ENCODE measurements around the gene THRA.

Gene THRA

GRCh38 chr17:40072735-40073346 is 10.1 kb downstream of the THRA start:
- no peak for TF ChIP-seq ZC3H10 (CRISPR knock-in tag; IDR thresholded peaks at IDR 0.05)
- TF ChIP-seq TCF4 (CRISPR knock-in tag; IDR thresholded peaks at IDR 0.05; ENCODE audit: borderline replicate concordance) = no peak
- TF ChIP-seq TOX (CRISPR knock-in tag; IDR thresholded peaks at IDR 0.05; ENCODE audit: borderline replicate concordance) = no peak
- TF ChIP-seq ISL1 (CRISPR knock-in tag; IDR thresholded peaks at IDR 0.05) = no peak
- TF ChIP-seq SNAI2 (CRISPR knock-in tag; IDR thresholded peaks at IDR 0.05) = no peak
- TF ChIP-seq ZNF565 (CRISPR knock-in tag; conservative IDR thresholded peaks at IDR 0.05; ENCODE audit: low read depth) = no peak
- TF ChIP-seq CSRNP3 (CRISPR knock-in tag; IDR thresholded peaks at IDR 0.05) = no peak
- no peak for TF ChIP-seq PATZ1 (CRISPR knock-in tag; IDR thresholded peaks at IDR 0.05; ENCODE audit: borderline replicate concordance)
- no peak for TF ChIP-seq ARNTL (CRISPR knock-in tag; IDR thresholded peaks at IDR 0.05; ENCODE audit: borderline replicate concordance, low read depth)
- no peak for TF ChIP-seq CREB5 (CRISPR knock-in tag; IDR thresholded peaks at IDR 0.05; ENCODE audit: low read depth)
- TF ChIP-seq ZNF8 (CRISPR knock-in tag; IDR thresholded peaks at IDR 0.05) = no peak
- ATAC-seq = peak; percentile 10; the same call in 2 of the 3 replicates

GRCh38 chr17:40073454-40074174 is 10.8 kb downstream of the THRA start:
- TF ChIP-seq ZFP30 (CRISPR knock-in tag; IDR thresholded peaks at IDR 0.05) (no peak), ZC3H10 (CRISPR knock-in tag; IDR thresholded peaks at IDR 0.05) (no peak), CSDC2 (CRISPR knock-in tag; IDR thresholded peaks at IDR 0.05) (no peak), ISL1 (CRISPR knock-in tag; IDR thresholded peaks at IDR 0.05) (no peak), PPARA (CRISPR knock-in tag; IDR thresholded peaks at IDR 0.05; ENCODE audit: borderline replicate concordance) (no peak), SNAI2 (CRISPR knock-in tag; IDR thresholded peaks at IDR 0.05) (no peak), ARNTL (CRISPR knock-in tag; IDR thresholded peaks at IDR 0.05; ENCODE audit: borderline replicate concordance, low read depth) (no peak), ZNF70 (CRISPR knock-in tag; IDR thresholded peaks at IDR 0.05) (no peak), OSR1 (CRISPR knock-in tag; IDR thresholded peaks at IDR 0.05) (no peak), RARB (CRISPR knock-in tag; IDR thresholded peaks at IDR 0.05) (no peak), CREB5 (CRISPR knock-in tag; IDR thresholded peaks at IDR 0.05; ENCODE audit: low read depth) (no peak)
- no peak for ATAC-seq

- no peak for ATAC-seq
Measured at GRCh38 chr17:40074175-40074512, 11.4 kb downstream of the THRA start.

More at GRCh38 chr17:40074175-40074512, 11.4 kb downstream of the THRA start:
- TF ChIP-seq CREB5 (CRISPR knock-in tag; IDR thresholded peaks at IDR 0.05; ENCODE audit: low read depth) (no peak), TCF4 (CRISPR knock-in tag; IDR thresholded peaks at IDR 0.05; ENCODE audit: borderline replicate concordance) (no peak), SNAI2 (CRISPR knock-in tag; IDR thresholded peaks at IDR 0.05) (no peak), ZNF565 (CRISPR knock-in tag; conservative IDR thresholded peaks at IDR 0.05; ENCODE audit: low read depth) (no peak), GLIS3 (CRISPR knock-in tag; IDR thresholded peaks at IDR 0.05) (no peak), ZNF70 (CRISPR knock-in tag; IDR thresholded peaks at IDR 0.05) (no peak), TSHZ2 (CRISPR knock-in tag; IDR thresholded peaks at IDR 0.05) (no peak), ZFP30 (CRISPR knock-in tag; IDR thresholded peaks at IDR 0.05) (no peak), OSR1 (CRISPR knock-in tag; IDR thresholded peaks at IDR 0.05) (no peak), ISL1 (CRISPR knock-in tag; IDR thresholded peaks at IDR 0.05) (no peak), BACH2 (CRISPR knock-in tag; IDR thresholded peaks at IDR 0.05; ENCODE audit: borderline replicate concordance) (no peak), ZC3H10 (CRISPR knock-in tag; IDR thresholded peaks at IDR 0.05) (no peak)
